Muscle of leg (tissue), 9 donors: ENCODE data around the gene MRPS18C. TPM values are rescaled to one million over a fixed set of nuclear protein-coding genes. Genes with fewer than 3 reads are reported as not detected.

Experiments used
- polyA plus RNA-seq, 8 donors: library from polyadenylated mRNA; unstranded; fragments of 120-200 nt; gene quantifications; one replicate each; pipeline versions ENCODE4 v1.2.1 to v1.2.3, GENCODE V29; 2013; ENCODE audit warnings: inconsistent platforms in 1 of 8, low replicate concordance in 1 of 8; ENCODE audit not compliant: insufficient read length in 8 of 8, insufficient read depth in 1 of 8
- total RNA-seq: library from RNA; stranded (reverse); fragments of 120-200 nt; gene quantifications from one replicate; pipeline ENCODE4 v1.2.4, GENCODE V29; 2013

The MRPS18C gene
- total and polyA plus RNA-seq, 9 donors, result 42.9 to 61.5 (median 49.2) TPM

Other genes starting within 250 kb of the MRPS18C start
- gene COQ2, start 171.3 kb upstream of the MRPS18C start, total RNA-seq, result 9.5 TPM
- gene COQ2, start 171.3 kb upstream of the MRPS18C start, polyA plus RNA-seq, result 10 to 100 TPM in 2 of 8 donors, 1 to 10 TPM in 6; 7.7 to 12.2 (median 9.2) TPM
- gene HPSE, start 121.2 kb upstream of the MRPS18C start, total RNA-seq, result 0.18 TPM
- gene HPSE, start 121.2 kb upstream of the MRPS18C start, polyA plus RNA-seq, result 1 to 10 TPM in 1 of 8 donors, under 1 TPM in 7; 0.26 to 1.1 (median 0.57) TPM
- gene HELQ, start 235 bp upstream of the MRPS18C start, total RNA-seq, result 18.0 TPM
- 10 to 100 TPM; 13.7 to 19.7 (median 14.8) TPM for gene HELQ, start 235 bp upstream of the MRPS18C start, polyA plus RNA-seq
- 24.1 TPM for gene ABRAXAS1, start 29.0 kb downstream of the MRPS18C start, total RNA-seq
- gene ABRAXAS1, start 29.0 kb downstream of the MRPS18C start, polyA plus RNA-seq, result 10 to 100 TPM; 28.7 to 48.5 (median 35.5) TPM
- 16.3 TPM for gene GPAT3, start 80.0 kb downstream of the MRPS18C start, total RNA-seq
- 10 to 100 TPM; 14.7 to 32.6 (median 18.9) TPM for gene GPAT3, start 80.0 kb downstream of the MRPS18C start, polyA plus RNA-seq